ENCODE results near the gene RNASE9. TPM values are rescaled to one million over a fixed set of nuclear protein-coding genes. Genes with fewer than 3 reads are reported as not detected.
A peak's percentile ranks its signal among the peaks of the same experiment; 100 is the strongest.
"Not testable (repeated sequence)": the region's sequence is repeated elsewhere in the genome, so short reads cannot be mapped to it uniquely, and the experiment has no call there.

RNASE9 gene
- total RNA-seq: not detected

- no peak for ATAC-seq
Observed at GRCh38 chr14:20560961-20561360, at the start of gene RNASE9. TSS of gene RNASE9 (minus strand) at chr14:20561047.

DNA sequence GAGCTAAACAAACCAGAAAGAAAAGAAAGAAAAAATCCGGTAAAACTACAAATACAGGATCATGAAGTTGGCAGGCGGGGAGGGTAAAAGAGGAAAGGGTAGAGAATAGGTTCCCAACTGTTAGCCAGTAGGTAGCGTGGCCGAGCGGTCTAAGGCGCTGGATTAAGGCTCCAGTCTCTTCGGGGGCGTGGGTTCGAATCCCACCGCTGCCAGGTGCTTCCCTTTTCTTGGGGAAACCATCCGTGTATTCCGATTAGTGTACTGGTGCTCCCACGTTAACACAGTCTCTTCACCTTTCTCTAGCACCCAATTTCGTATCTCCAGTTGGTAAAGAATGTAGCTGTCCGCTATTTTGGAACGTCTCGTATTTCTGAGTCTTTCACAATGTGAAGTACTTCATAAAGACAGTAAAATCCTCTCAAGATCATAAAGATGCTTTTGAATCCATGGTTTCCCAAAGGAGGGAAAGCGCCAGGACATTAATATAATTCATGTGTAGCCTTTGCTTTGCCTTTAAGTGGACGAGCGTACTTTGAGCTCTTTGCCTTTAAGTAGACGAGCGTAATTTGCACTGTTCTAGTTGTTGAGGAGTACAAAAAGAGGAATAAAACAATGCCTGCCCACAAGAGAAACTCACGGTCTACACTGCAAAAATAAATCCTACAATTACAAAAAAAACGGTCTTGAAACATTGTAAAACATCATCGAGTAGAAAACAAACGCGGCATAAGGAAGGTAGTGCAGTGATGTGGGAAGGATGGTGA, 49.3 kb upstream of the RNASE9 start:
- peak; percentile 58 for ATAC-seq

GRCh38 chr14:20609215-20610001, 48.6 kb upstream of the RNASE9 start:
- ATAC-seq: peak; percentile 70

GRCh38 chr14:20608383-20609110, 47.7 kb upstream of the RNASE9 start:
- no peak for ATAC-seq

GRCh38 chr14:20607617-20608016, 46.8 kb upstream of the RNASE9 start:
- no peak for ATAC-seq

GRCh38 chr14:20606902-20607242, 46.0 kb upstream of the RNASE9 start:
- ATAC-seq: no peak

GRCh38 chr14:20606190-20606901, 45.5 kb upstream of the RNASE9 start:
- ATAC-seq: peak; percentile 45

GRCh38 chr14:20603813-20604690, 43.2 kb upstream of the RNASE9 start:
- ATAC-seq: no peak

DNA sequence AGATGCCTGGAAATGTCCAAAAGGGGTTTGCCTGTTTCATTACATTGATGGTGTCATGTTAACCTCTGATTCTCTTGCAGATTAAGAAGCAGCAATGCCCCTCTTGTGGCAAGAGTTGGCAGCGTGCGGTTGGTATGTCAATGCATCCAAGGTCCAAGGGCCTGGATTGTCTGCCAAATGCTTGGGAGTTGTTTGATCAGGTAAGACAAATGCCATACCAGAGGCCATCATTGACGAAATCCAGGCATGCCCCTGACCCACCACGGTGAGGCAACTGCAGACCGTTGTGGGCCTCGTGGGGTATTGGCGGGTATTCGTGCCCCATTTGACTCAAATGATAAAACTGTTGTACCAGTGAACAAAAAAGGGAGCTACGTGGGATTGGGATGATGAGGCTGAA, 41.7 kb upstream of the RNASE9 start:
- no peak for ATAC-seq

- ATAC-seq: no peak
Observed at GRCh38 chr14:20601522-20601921, 40.7 kb upstream of the RNASE9 start.

DNA sequence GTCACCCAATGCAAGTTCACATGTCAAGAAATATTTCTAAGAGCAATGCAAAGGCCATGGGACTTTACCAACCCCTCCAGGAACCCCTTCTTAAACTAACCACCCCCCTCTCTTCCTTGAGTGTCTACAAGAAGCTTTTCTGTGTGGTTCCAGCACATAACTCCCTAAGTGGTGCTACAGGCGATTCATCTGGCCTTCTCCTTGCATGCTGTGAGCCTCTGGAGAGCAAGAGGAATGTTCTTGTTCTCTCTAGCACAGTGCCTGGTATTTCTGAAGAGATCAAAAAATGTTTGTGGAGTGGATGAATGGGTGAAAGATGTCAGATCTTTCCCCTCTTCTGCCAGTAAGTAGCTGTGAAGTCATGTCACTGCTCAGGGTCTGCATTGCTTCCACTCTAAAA, 36.3 kb upstream of the RNASE9 start:
- ATAC-seq: no peak

- ATAC-seq: not testable (repeated sequence)
Observed at GRCh38 chr14:20595726-20596125, 34.9 kb upstream of the RNASE9 start.

DNA sequence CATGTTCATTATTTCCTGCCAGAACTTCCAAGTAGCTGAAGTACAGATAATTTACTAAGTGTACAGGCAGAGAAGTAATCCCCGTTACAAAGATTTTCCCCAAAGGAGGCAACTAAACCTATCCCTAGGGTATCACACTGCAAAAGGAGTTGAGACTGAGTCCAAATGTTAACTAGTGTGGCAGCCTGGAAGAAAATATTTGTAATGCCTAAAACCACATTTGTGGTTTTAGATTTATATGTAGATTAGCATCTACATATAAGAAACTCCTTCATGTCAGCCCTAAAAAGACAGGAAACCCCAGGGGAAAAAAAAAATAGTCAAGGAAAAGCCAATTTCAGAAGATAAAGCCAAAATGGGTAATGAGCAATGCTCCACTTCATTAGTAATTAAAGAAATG, 31.7 kb upstream of the RNASE9 start:
- no peak for ATAC-seq

DNA sequence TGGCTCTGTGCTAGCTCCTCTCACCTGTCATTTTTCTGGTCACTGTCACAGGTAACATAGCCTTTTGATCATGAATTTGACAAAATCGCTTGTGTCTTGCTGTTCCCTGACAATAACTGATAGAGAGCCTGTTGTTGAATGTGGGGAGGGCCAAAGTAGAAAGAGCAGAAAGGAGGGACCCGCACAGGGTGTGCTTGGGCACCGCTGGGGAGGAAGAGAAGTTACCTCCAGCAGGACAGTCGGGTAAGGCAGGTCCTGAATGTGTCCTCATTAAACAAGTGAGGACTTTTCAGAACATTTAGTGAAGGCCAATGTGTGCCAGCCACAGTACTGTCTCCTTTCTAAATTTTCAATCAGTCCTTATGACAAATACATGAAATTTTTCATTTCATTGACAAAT, 30.4 kb upstream of the RNASE9 start, which contains the start of gene RNASE12:
TSS of gene RNASE12 (minus strand) at position 142 of the 400 bp plus-strand sequence. CDS start 653 bp downstream, outside the sequence.
- no peak for ATAC-seq

DNA sequence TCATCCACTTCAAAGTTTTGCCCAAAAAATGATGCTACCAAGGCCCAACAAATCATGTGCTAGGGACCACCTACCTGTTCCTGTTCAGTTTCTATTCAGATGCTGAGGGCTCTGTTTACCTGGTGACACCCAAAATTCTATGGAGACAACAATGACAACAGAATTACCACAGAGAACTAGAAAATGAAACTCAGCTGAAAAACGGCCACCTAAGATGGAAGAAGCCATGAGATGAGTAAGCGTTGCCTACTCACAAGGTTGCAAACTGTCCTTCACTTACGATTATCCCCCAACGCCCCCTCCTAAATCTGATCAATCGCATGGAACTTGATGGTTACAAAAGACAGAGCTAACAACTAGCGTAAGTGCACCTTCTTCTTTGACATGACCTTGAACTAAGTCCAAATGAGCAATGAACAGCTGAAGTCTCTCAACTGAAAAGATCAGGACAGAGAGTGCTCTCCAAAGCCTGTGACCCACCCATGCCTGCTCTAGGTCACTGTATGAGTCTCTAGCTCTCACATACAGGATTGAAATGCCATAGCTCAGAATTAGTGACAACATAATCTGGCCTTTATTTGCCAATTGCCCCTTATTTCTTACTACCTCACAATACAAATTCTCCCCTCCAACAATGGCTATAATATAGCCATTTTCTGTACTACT, 26.8 kb upstream of the RNASE9 start, which contains the start of gene RNASE11:
TSS of gene RNASE11 (minus strand) at position 513 of the 666 bp plus-strand sequence.
- no peak for ATAC-seq

DNA sequence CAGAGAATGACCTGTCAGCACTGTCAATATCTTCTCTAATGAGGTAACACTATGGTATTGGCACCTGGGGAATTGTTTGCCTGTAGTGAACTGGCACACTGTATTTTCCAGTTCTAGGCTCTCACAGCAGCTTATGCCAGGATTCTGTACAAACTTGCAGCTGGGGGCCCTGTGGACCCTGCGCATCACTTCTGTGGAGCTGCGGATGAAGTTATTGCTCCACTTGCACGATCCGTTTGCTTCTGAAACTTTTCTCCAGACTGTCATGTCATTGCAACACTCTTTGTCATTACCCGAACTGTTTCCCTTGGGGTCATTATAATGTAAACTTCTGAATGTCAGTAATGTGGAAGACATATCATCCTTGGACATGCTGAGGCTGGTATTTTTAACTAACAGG, 23.1 kb upstream of the RNASE9 start:
- ATAC-seq: no peak

- no peak for ATAC-seq
Observed at GRCh38 chr14:20583142-20583541, 22.3 kb upstream of the RNASE9 start.

- no peak for ATAC-seq
Observed at GRCh38 chr14:20580242-20580641, 19.4 kb upstream of the RNASE9 start.

GRCh38 chr14:20578784-20579502, 18.1 kb upstream of the RNASE9 start:
- no peak for ATAC-seq

DNA sequence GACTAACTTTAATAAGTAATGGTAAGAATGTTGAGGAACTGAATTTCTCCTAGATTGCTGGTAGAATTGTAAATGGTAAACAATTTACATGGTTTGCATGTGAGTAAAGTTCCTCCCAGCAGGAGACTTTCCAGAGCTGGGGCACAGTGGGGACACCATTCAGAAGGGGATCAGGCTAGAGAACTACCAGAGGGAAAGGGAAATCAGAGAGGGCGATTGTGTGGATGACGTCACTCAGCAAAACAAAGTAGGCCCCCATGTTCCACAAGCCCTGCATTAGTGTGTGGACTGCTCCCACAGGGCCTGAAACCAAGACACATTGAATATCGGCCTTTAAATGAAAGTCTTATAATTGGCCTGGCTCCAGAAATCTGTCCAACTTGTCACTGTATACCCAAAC, 17.5 kb upstream of the RNASE9 start:
- no peak for ATAC-seq
